Natural killer cell treated with Interleukin-12 subunit alpha and Interleukin-12 subunit beta and Interleukin-15 and Interleukin-18, amount 100 ng/mL, for 72 hours (primary cell): ENCODE data around the gene CPLX3. TPM values are rescaled to one million over a fixed set of nuclear protein-coding genes. Genes with fewer than 3 reads are reported as not detected.

Experiments used
- ATAC-seq, 2 donors: fragments of 150-1000 bp; cut with Tn5 transposase in 1 of 2; sonication (Bioruptor Pico), chemical (Tn5 transposase) in 1 of 2; 2 replicates each; pipeline ENCODE4 v1.10.0; 2021
- DNase-seq: peaks from one replicate; pipeline ENCODE4 v3.0.0; 2022; ENCODE audit warnings: low spot score
- H3K27ac Mint-ChIP-seq, 2 donors: 1 replicate in 1 of 2; 2 replicates in 1 of 2; pipeline ENCODE4 v1.8.0; 2022; ENCODE audit warnings: mixed read lengths in 2 of 2, mild to moderate bottlenecking in 1 of 2, moderate library complexity in 1 of 2
- H3K27me3 Mint-ChIP-seq, 2 donors: 1 replicate in 1 of 2; 2 replicates in 1 of 2; pipeline ENCODE4 v1.8.0; 2022; ENCODE audit warnings: mixed read lengths in 2 of 2
- H3K36me3 Mint-ChIP-seq: one replicate; pipeline ENCODE4 v1.8.0; 2022; ENCODE audit warnings: mixed read lengths
- H3K4me1 Mint-ChIP-seq, 2 donors: 1 replicate in 1 of 2; 2 replicates in 1 of 2; pipeline ENCODE4 v1.8.0; 2022; ENCODE audit warnings: low read depth in 2 of 2, mixed read lengths in 2 of 2, mild to moderate bottlenecking in 1 of 2
- H3K4me3 Mint-ChIP-seq: one replicate; pipeline ENCODE4 v1.8.0; 2022; ENCODE audit warnings: mixed read lengths
- H3K9me3 Mint-ChIP-seq: 2 replicates; pipeline ENCODE4 v1.8.0; 2022; ENCODE audit warnings: mixed read lengths
- total RNA-seq, 2 donors: library from RNA; stranded (reverse); gene quantifications; one replicate each; pipeline ENCODE4 v1.2.3, GENCODE V29; 2022

The CPLX3 gene
- total RNA-seq, 2 donors from 2014 or later: 0.43 to 1.7 TPM

- H3K4me1 Mint-ChIP-seq: peaks cover 48 to 55% of the 10 kb centered on the region in 2 donors
- no peaks in the 10 kb centered on the region for H3K27me3 Mint-ChIP-seq
- DNase-seq: no peak
- peaks cover 4% of the 10 kb centered on the region for H3K36me3 Mint-ChIP-seq
- H3K4me3 Mint-ChIP-seq: peak overlapping the region; percentile 37
- peak; percentile 69 to 72 for ATAC-seq
- H3K27ac Mint-ChIP-seq: peak overlapping the region; percentile 73 to 74
- H3K9me3 Mint-ChIP-seq: no peaks in the 10 kb centered on the region
Measured at GRCh38 chr15:74863239-74864056, 37.0 kb downstream of the CPLX3 start.

GRCh38 chr15:74864296-74864695, 37.9 kb downstream of the CPLX3 start:
- Mint-ChIP-seq H3K27ac (peak overlapping the region; percentile 73 to 74), H3K4me1 (peaks cover 50 to 52% of the 10 kb centered on the region in 2 donors), H3K27me3 (no peaks in the 10 kb centered on the region), H3K36me3 (peaks cover 4% of the 10 kb centered on the region), H3K9me3 (no peaks in the 10 kb centered on the region), H3K4me3 (no peak overlapping the region)
- DNase-seq (no peak), ATAC-seq (no peak)

DNA sequence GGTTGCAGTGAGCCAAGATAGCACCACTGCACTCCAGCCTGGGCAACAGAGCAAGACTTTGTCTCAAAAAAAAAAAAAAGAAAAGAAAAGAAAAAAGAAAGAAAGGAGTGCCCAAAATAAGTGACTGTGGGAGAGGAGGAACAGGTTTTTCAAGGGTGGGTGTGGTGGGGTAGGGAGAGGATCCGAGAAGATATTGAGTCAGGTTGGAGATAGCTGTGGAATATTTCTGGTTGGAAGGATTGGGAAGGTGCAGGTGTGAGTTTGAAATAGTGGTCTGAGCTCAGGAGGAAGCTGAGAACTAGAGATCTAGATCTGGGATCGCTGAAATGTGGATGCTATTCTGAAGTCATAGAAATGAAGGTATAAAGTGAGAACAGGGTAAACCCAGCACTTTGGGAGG, 38.9 kb downstream of the CPLX3 start:
- H3K4me1 Mint-ChIP-seq: peaks cover 56 to 59% of the 10 kb centered on the region in 2 donors
- H3K27me3 Mint-ChIP-seq: no peaks in the 10 kb centered on the region
- H3K9me3 Mint-ChIP-seq: no peaks in the 10 kb centered on the region
- peak overlapping the region; percentile 73 to 74 for H3K27ac Mint-ChIP-seq
- no peak for ATAC-seq
- peaks cover 4% of the 10 kb centered on the region for H3K36me3 Mint-ChIP-seq
- DNase-seq: no peak
- no peak overlapping the region for H3K4me3 Mint-ChIP-seq

- Mint-ChIP-seq H3K4me3 (peak overlapping the region; percentile 10), H3K9me3 (no peaks in the 10 kb centered on the region), H3K4me1 (peaks cover 63 to 66% of the 10 kb centered on the region in 2 donors), H3K27me3 (no peaks in the 10 kb centered on the region), H3K36me3 (peaks cover 4% of the 10 kb centered on the region), H3K27ac (peak overlapping the region; percentile 73 to 74)
- no peak for ATAC-seq
- DNase-seq: no peak
Measured at GRCh38 chr15:74866090-74866489, 39.7 kb downstream of the CPLX3 start.

DNA sequence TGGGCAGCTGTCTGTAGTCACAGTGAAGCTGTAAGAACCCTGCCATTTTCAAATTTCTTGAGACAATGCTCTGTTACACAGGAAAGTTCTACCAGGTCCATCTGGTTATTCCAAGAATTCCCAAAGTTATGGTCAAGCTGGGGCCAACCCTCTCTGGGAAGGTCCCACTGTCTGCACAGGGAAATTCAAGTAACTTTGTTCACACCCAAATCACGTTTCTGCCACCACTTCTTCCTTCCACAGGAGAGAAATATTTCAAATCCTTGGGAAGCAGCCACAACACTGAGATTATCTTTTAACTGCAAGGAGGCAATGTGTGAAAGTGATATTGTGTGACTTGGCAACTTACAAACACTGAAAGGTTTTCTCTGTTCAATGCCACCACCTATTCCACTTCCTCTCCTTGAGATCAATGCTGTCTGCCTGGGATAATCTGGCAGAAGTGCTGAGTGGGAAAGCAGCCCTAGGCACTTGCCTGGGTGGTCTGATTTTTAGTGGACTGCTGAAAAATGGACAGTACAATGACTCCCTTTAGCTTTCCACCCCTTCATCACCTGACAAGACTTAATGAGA, 41.1 kb downstream of the CPLX3 start:
- peaks cover 6% of the 10 kb centered on the region for H3K36me3 Mint-ChIP-seq
- DNase-seq (no peak), ATAC-seq (no peak)
- peaks cover 70 to 73% of the 10 kb centered on the region in 2 donors for H3K4me1 Mint-ChIP-seq
- no peaks in the 10 kb centered on the region for H3K9me3 Mint-ChIP-seq
- H3K27me3 Mint-ChIP-seq: no peaks in the 10 kb centered on the region
- peak overlapping the region; percentile 100 for H3K4me3 Mint-ChIP-seq
- peak overlapping the region; percentile 88 to 98 for H3K27ac Mint-ChIP-seq

DNA sequence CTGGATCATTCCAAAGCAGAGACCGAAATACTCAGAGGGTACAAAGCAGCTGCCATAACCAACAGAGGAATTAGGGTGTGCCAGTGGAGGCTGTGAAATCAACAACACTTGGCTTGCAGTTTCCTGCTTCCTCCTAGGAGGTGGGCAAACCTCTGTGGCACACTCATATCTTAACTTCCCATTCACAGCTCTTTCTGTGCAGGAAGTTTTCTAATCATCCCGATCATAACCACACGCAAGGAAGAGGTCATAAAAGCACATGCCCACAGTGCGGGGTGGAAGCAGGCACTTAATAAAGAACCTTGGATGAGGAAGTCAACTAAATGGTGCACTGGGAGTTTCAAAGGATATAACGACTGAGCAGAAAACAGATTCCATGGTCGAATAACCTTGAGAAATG, 41.6 kb downstream of the CPLX3 start:
- Mint-ChIP-seq H3K27me3 (no peaks in the 10 kb centered on the region), H3K4me3 (peak overlapping the region; percentile 100), H3K4me1 (peaks cover 74 to 77% of the 10 kb centered on the region in 2 donors), H3K27ac (peak overlapping the region; percentile 88 to 98), H3K9me3 (no peaks in the 10 kb centered on the region), H3K36me3 (peaks cover 9% of the 10 kb centered on the region)
- ATAC-seq: peak in 1 of 2 donors; percentile 10
- DNase-seq: no peak

DNA sequence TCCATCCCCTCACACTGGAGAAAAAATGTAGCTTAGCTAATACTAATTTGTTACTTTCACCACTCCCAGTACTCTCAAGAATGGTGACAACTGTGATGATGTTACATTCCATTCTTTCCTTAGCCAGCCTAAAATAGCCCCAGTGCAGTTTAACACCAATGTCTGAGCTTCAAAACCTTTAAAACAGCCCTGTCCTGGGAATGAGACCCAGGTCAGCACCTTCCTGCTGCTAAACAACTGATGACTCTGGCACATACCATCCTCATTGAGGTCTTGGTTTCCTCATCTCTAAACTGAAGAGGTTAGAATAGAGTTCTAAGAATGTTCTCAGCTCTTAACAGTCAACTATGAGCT, 42.9 kb downstream of the CPLX3 start:
- H3K36me3 Mint-ChIP-seq: peaks cover 9% of the 10 kb centered on the region

DNA sequence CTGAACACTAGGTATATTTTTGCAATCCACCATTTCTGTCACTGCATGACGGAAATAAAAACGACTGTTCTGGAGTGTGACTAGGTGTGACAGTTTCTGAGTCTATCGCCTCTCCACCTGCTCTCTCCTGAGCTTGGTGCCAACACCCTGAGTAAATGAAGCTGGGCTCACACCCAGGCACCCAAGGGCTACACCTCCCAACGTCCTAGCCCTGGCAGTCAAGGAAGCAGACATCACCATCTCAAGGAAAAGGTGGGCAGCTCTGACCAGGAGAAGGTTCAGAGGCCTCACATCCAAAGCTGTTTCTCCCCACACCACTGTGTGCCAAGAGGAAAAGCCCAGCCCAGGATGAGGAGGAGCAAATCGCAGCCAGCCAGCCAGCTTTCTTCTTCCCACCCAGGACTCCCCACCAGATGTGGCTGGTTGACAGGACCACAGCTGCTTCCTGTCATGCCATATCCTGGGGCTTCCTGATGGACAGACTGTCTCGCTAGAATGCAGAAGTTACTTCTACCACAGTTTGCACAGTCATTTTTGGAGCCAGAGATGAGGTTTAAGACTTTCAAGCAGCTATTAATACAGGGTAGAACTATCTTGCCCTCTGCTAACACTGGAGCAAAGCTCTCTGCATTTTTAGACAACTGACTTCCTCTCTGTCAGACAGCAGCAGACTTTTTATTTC, 43.4 kb downstream of the CPLX3 start:
- DNase-seq (no peak), ATAC-seq (peak; percentile 37 to 62)
- Mint-ChIP-seq H3K27me3 (no peaks in the 10 kb centered on the region), H3K27ac (peak overlapping the region; percentile 88 to 98), H3K9me3 (no peaks in the 10 kb centered on the region), H3K4me1 (peaks cover 66 to 67% of the 10 kb centered on the region in 2 donors), H3K36me3 (peaks cover 9% of the 10 kb centered on the region), H3K4me3 (peak overlapping the region; percentile 100)

More for the DNA sequence above, 42.9 kb downstream of the CPLX3 start:
- Mint-ChIP-seq H3K27ac (peak overlapping the region; percentile 88 to 98), H3K9me3 (no peaks in the 10 kb centered on the region), H3K27me3 (no peaks in the 10 kb centered on the region), H3K4me3 (peak overlapping the region; percentile 100), H3K4me1 (peaks cover 69 to 71% of the 10 kb centered on the region in 2 donors)
- ATAC-seq (no peak), DNase-seq (no peak)

DNA sequence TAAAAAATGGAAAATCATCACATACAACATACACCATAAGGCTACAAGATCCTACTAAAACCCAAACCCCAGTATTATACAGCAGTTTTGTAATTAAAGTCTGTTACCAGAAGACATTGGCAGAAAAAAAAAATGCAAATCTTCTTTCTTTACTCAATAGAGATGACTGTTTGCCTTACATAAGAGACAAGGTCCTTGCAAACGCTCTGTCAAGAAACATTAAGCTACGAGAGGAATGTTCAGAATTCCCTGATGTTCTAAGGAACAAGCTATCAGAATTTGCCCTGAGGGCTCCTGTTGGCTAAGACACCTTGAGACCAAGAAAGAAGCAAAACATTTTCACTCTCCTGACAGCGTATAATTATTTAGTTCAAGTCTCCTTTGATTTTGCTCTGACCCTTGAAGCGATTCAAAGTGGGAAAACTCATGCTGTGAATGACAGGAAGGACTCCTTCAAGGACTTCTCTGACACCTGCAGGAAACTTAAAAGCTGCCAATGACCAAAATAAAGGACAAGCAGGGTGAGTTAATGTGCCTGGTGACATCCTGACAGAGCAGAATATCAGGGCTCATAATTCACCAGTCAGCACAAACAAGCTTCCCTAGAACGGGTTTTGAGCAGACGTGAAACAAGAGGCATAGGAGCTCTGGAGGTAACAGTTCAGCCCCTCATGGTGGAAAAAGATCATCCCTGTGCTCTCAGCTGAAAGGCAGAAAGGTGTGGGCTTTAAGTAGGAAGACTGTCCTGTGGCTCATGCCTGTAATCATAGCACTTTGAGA, 44.2 kb downstream of the CPLX3 start:
- Mint-ChIP-seq H3K9me3 (no peaks in the 10 kb centered on the region), H3K27me3 (no peaks in the 10 kb centered on the region), H3K27ac (peak overlapping the region; percentile 88 to 98), H3K4me3 (peak overlapping the region; percentile 100), H3K36me3 (peaks cover 7% of the 10 kb centered on the region), H3K4me1 (peaks cover 61 to 63% of the 10 kb centered on the region in 2 donors)
- DNase-seq (no peak), ATAC-seq (no peak)

DNA sequence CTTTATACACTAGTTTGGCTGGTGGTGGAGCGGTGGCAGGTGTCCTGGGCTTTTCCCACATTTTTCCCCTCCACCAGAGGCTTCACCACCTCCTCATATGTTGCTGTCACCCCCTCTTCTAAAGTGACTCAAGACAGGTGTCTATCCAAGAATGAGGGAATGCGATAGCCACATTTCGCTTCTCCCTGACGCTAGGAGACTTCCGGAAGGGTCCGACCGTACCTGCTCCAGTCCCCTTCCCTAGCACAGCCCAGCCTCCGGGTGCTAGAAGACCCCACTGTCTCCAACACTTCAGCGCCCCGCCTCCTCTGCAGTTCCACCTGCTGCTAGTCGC, 46.2 kb downstream of the CPLX3 start:
- H3K9me3 Mint-ChIP-seq: no peaks in the 10 kb centered on the region
- peaks cover 46 to 49% of the 10 kb centered on the region in 2 donors for H3K4me1 Mint-ChIP-seq
- peak overlapping the region; percentile 100 for H3K4me3 Mint-ChIP-seq
- ATAC-seq: no peak
- no peaks in the 10 kb centered on the region for H3K27me3 Mint-ChIP-seq
- H3K27ac Mint-ChIP-seq: peak overlapping the region; percentile 98 to 99
- peaks cover 6% of the 10 kb centered on the region for H3K36me3 Mint-ChIP-seq
- DNase-seq: no peak

DNA sequence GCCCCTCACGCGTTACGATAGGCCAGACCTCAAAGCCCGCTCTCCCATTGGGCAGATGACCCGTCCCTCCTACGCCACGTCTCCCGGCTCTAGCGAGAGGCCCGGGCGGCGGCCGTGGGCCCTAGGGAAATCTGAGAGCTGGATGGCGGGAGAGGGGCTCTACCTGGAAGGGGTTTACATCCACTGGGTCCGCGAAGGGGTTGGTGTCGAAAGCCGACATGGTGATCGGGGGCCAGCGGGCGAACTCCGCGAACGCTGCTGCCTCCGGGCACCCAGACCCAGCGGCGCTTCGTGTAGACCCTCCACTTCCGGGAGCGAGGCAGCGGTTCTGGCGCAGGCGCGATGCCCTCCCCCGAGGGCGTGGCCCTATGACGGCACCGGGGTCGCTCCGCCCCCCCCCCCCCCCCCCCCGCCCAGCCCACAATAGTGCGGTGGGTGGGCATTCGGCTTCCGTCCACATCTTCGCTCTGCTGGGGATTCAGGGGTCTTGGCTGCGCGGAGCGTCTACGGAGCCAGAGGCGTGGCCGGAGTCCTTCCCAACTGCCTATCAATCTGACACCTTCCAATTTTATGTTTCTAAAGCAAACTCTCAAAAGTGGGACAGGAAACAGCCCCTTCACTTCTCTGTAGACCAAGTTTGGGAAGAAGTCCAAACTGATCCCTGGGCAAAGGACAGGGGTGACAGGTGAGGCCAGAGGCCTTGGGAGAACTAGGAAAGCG, 46.8 kb downstream of the CPLX3 start, which contains the start of gene SCAMP2:
Gene SCAMP2 (minus strand): TSS at position 330 of the 720 bp plus-strand sequence. CDS start 110 bp downstream, at position 220.
- Mint-ChIP-seq H3K36me3 (peaks cover 6% of the 10 kb centered on the region), H3K4me1 (peaks cover 41 to 43% of the 10 kb centered on the region in 2 donors), H3K4me3 (peak within 1 kb of the TSS; percentile 100), H3K27ac (peak within 1 kb of the TSS; percentile 98 to 99), H3K9me3 (no peaks in the 10 kb centered on the region), H3K27me3 (no peaks in the 10 kb centered on the region)
- DNase-seq (peak; percentile 96), ATAC-seq (peak; percentile 91 to 97)

- peak overlapping the region; percentile 98 to 99 for H3K27ac Mint-ChIP-seq
- H3K9me3 Mint-ChIP-seq: no peaks in the 10 kb centered on the region
- H3K36me3 Mint-ChIP-seq: peaks cover 6% of the 10 kb centered on the region
- DNase-seq (no peak), ATAC-seq (no peak)
- no peaks in the 10 kb centered on the region for H3K27me3 Mint-ChIP-seq
- H3K4me1 Mint-ChIP-seq: peaks cover 38 to 39% of the 10 kb centered on the region in 2 donors
- peak overlapping the region; percentile 100 for H3K4me3 Mint-ChIP-seq
Measured at GRCh38 chr15:74873756-74874424, 47.5 kb downstream of the CPLX3 start.
